Amygdala (tissue), 56 donors: ENCODE measurements around the gene BRF1.
"Not testable (repeated sequence)": the region's sequence is repeated elsewhere in the genome, so short reads cannot be mapped to it uniquely, and the experiment has no call there.

Source experiments
- DNase-seq, 56 donors: peaks; one replicate each; lab custom pipeline; 2025; lab: John Stamatoyannopoulos, UW

The BRF1 gene

GRCh38 chr14:105316968-105317510, 16.2 kb upstream of the BRF1 start:
- DNase-seq = peak in 3 of 56 donors; percentile 22 to 49 (median 26)

GRCh38 chr14:105316577-105316941, 15.8 kb upstream of the BRF1 start:
- no peak for DNase-seq

- no peak for DNase-seq
Observed at GRCh38 chr14:105315941-105316576, 15.3 kb upstream of the BRF1 start.

GRCh38 chr14:105315211-105315721, 14.5 kb upstream of the BRF1 start:
- peak in 1 of 56 donors; percentile 12 for DNase-seq

GRCh38 chr14:105314287-105315200, 13.7 kb upstream of the BRF1 start, which contains the start of gene PACS2:
PACS2 (plus strand) TSS chr14:105314748; CDS start chr14:105314919, 171 bp downstream.
- peak in 30 of 56 donors; percentile 22 to 82 (median 62) for DNase-seq

- DNase-seq = peak in 9 of 56 donors; percentile 33 to 80 (median 59)
Observed at GRCh38 chr14:105313381-105314286, 12.8 kb upstream of the BRF1 start.

- peak in 41 of 56 donors; percentile 35 to 86 (median 66) for DNase-seq
Observed at GRCh38 chr14:105312973-105313372, 12.2 kb upstream of the BRF1 start.

GRCh38 chr14:105311838-105312237, 11.0 kb upstream of the BRF1 start:
- peak in 3 of 56 donors; percentile 24 to 41 (median 37) for DNase-seq

GRCh38 chr14:105309371-105309770, 8.6 kb upstream of the BRF1 start:
- no peak for DNase-seq

- no peak for DNase-seq
Observed at GRCh38 chr14:105307052-105307727, 6.4 kb upstream of the BRF1 start.

GRCh38 chr14:105305791-105306190, 5.0 kb upstream of the BRF1 start:
- no peak for DNase-seq

- no peak for DNase-seq
Observed at GRCh38 chr14:105305345-105305744, 4.5 kb upstream of the BRF1 start.

GRCh38 chr14:105304565-105304964, 3.8 kb upstream of the BRF1 start:
- no peak for DNase-seq

- DNase-seq = no peak
Observed at GRCh38 chr14:105303949-105304348, 3.1 kb upstream of the BRF1 start.

- DNase-seq = not testable (repeated sequence)
Observed at GRCh38 chr14:105301915-105302249, 1.1 kb upstream of the BRF1 start.

- peak; percentile 70 to 99 (median 93) for DNase-seq
Observed at GRCh38 chr14:105301103-105301914, 508 bp upstream of the BRF1 start.

- peak in 3 of 56 donors; percentile 31 to 55 (median 40) for DNase-seq
Observed at GRCh38 chr14:105299654-105300541, 903 bp downstream of the BRF1 start.

GRCh38 chr14:105297311-105297710, 3.5 kb downstream of the BRF1 start:
- DNase-seq = not testable (repeated sequence)
